Measurements from ENCODE around the gene PLOD3.

PLOD3 gene

GRCh38 chr7:101238226-101239182 lies 21.1 kb upstream of the PLOD3 start:
- no peak for DNase-seq (ENCODE audit: low spot score)

GRCh38 chr7:101237206-101238067 lies 20.1 kb upstream of the PLOD3 start, which contains the start of gene CLDN15:
TSS of gene CLDN15 (minus strand) at chr7:101237802. CDS start at chr7:101237581, 221 bp downstream.
- no peak for DNase-seq (ENCODE audit: low spot score)

- DNase-seq (ENCODE audit: low spot score), result no peak
Observed at GRCh38 chr7:101236292-101236835, 19.0 kb upstream of the PLOD3 start.

DNA sequence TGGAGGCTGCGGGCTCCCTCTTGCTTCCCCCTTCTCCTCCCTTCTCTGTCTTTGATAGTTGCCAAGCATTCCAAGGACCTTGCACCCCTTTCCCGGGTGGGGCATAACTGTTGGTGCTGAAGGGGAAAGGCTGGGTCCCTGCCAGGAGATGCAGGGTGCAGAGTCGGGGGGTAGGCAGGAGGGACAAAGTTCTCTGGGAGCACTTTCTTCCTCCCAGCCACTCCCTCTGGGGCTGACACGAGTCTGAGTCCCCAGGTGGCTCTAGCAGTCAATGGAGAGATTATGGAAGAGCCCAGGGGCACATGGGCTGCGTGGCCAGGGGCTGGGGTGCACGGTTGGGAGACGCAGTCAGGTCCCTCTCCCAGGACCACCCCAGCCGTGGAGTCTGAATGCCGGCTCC lies 18.1 kb upstream of the PLOD3 start:
- DNase-seq (ENCODE audit: low spot score), result no peak

- no peak for DNase-seq (ENCODE audit: low spot score)
Observed at GRCh38 chr7:101235050-101235449, 17.7 kb upstream of the PLOD3 start.

DNA sequence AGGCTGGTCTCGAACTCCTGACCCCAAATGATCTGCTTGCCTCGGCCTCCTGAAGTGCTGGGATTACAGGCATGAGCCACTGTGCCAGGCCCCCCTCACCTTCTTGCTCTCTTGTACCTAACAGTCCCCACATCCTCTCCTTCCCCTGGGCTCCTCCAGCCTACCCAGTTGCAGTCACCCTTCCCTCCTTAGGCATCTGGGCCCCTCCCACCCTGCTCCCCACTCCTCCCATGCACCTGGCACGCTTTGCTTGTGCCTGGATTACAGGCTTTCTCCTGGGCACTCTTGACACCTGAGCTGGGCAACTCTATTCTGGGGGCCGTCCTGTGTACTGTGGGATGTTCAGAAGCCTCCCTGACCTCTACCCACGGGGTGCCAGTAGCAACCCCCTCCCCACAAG lies 17.3 kb upstream of the PLOD3 start:
- no peak for DNase-seq (ENCODE audit: low spot score)

GRCh38 chr7:101233907-101234547 lies 16.6 kb upstream of the PLOD3 start:
- DNase-seq (ENCODE audit: low spot score), result no peak

DNA sequence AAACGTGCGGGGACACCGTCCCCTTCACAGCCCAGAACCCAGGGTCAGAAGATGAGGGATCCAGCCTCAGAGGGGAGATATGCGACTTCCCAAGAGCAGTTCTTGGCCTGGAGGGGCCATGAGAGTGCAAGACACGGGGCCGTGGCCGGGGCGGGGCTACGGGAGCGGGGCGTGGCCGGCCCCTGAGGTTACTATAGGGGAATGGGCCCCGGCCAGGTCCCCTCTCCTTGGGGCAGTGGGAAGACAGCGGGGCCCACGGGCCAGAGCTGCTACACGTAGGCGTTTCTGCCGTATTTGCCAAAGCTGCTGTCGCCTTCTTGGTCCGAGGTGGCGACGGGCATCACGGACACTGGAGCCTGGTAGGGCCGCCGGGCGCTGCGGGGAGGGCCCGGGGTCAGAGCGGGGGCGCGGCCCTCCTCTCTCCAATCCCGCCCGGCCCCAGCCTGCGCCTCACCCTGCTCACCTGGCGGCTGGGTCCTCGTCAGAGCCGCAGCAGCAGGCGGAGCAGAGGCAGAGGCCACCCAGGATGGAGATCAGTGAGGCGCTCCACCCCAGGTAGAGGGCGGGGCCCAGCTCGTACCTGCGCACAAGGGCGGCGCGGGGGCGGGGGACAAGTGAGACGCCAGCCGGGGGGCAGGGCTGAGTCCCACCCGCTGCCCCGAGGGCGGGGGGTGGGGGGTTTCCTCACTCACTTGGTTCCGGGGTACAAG lies 14.9 kb upstream of the PLOD3 start:
- DNase-seq (ENCODE audit: low spot score), result no peak

- no peak for DNase-seq (ENCODE audit: low spot score)
Observed at GRCh38 chr7:101231644-101232043, 14.3 kb upstream of the PLOD3 start.

DNA sequence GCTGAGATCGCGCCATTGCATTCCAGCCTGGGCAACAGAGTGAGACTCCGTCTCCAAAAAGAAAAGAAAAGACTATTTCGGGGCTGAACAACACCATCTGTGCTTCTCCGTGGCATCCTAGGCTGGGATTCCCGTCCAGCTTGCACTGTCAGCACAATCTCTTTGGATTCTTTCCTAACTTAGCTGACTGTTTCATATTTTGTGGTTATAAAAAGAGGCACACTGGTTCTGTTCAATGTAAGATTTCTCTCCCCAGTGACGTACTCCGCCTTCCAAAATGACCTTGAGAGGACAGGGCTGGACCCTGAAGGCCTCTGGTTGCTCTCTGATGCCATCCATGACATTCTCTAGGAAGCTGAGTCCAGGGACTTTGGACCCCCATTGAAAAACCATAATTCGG lies 9.3 kb upstream of the PLOD3 start:
- DNase-seq (ENCODE audit: low spot score), result no peak

GRCh38 chr7:101225650-101226049 lies 8.3 kb upstream of the PLOD3 start:
- DNase-seq (ENCODE audit: low spot score), result no peak

GRCh38 chr7:101223528-101223927 lies 6.1 kb upstream of the PLOD3 start:
- DNase-seq (ENCODE audit: low spot score), result no peak

GRCh38 chr7:101222275-101222830 lies 5.0 kb upstream of the PLOD3 start:
- DNase-seq (ENCODE audit: low spot score), result no peak

GRCh38 chr7:101220295-101220694 lies 2.9 kb upstream of the PLOD3 start:
- DNase-seq (ENCODE audit: low spot score), result no peak

DNA sequence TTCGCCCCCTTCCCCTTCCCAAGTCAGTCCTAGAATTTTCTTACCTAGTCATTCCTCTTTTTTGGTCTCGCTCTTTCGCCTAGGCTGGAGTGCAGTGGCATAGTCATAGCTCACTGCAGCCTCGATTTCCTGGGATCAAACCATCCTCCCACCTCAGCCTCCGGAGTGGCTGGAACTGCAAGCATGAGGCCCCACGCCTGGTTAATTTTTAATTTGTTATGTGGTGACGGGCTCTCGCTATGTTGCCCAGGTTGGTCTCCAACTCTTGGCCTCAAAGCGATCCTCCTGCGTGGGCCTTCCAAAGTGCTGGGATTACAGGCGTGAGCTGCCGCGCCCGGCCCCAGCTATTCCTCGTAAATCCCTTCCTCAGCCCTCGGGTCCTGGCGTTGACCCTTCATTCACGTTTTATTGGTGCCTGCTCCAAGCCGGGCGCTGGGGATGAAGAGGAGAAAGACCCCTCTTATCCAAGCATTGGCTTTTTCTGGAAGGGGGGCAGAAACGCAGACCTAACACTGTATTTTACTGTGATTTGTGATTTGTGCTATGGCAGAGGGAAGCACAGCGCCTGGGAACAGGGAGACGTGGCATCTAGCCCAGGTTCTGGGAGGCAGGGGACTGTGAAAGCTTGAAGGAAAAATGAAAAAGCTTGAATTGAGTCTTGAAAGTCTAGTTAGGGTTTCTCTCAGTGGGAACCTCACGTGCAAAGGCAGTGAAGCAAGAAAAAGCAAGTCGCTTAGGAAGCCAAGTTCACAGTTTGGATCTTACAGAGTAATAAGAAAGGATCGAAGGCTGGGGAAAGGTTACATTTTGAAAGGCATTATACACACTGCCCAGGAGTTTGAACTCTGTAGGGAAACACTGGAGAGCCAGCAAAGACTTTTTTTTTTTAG lies 1.1 kb upstream of the PLOD3 start:
- DNase-seq (ENCODE audit: low spot score), result no peak

- DNase-seq (ENCODE audit: low spot score), result no peak
Observed at GRCh38 chr7:101216860-101217387, 457 bp downstream of the PLOD3 start.

- no peak for DNase-seq (ENCODE audit: low spot score)
Observed at GRCh38 chr7:101216001-101216859, 1.2 kb downstream of the PLOD3 start.

GRCh38 chr7:101212014-101212413 lies 5.4 kb downstream of the PLOD3 start:
- no peak for DNase-seq (ENCODE audit: low spot score)

GRCh38 chr7:101211501-101211900 lies 5.9 kb downstream of the PLOD3 start:
- DNase-seq (ENCODE audit: low spot score), result no peak

Data from pons (tissue), 1 donor.